Epithelial cell of proximal tubule (primary cell): ENCODE results near the gene FAF1. TPM values are rescaled to one million over a fixed set of nuclear protein-coding genes. Genes with fewer than 3 reads are reported as not detected.

Source experiments
- DNase-seq: peaks from one replicate; pipeline ENCODE4 v3.0.0-alpha.2; 2011; ENCODE audit warnings: low read depth
- H3K4me3 ChIP-seq: 2 replicates; pipeline ENCODE4 v1.5.1; 2011; ENCODE audit warnings: low read depth, mild to moderate bottlenecking, low read length
- total RNA-seq: library from RNA; depleted of rRNA; stranded (reverse); fragments of >200 nt; gene quantifications from 2 replicates; pipeline ENCODE4 v1.2.3, GENCODE V29; 2015
- TF ChIP-seq, protein P1 (sequence below): conservative IDR thresholded peaks from 2 replicates; pipeline ENCODE4 v1.5.1; 2012; ENCODE audit warnings: low read depth, mild to moderate bottlenecking, low read length

The FAF1 gene
- total RNA-seq, 1 donor from 2014 or later = 54.1 TPM

DNA sequence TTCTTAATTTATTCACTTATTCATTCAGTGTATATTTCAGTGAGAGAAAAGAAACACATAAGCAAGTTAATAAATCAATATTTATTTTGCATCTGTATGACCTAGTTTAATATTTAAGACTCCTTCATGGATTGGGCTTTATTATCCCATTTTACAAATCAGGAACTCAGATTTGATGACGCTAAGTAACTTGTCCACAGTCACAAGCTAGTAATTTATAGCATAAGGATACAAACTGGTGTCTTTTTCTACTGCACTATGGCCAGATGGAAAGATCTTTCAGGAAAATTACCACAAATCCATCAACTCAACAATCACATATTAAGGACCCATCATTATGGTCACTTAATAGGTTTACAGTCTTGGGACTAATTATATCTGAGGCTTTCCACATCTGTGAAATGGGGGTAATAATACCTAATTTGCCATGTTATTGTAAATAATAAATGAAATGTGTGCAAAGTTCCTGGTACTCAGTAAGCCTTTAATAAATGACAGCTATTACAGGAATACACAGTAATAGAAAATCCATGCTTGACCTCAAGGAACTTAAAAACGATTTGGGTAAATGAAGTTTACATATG lies 23.2 kb upstream of the FAF1 start:
- DNase-seq = no peak
- no peak overlapping the region for H3K4me3 ChIP-seq
- TF ChIP-seq, protein P1, sequence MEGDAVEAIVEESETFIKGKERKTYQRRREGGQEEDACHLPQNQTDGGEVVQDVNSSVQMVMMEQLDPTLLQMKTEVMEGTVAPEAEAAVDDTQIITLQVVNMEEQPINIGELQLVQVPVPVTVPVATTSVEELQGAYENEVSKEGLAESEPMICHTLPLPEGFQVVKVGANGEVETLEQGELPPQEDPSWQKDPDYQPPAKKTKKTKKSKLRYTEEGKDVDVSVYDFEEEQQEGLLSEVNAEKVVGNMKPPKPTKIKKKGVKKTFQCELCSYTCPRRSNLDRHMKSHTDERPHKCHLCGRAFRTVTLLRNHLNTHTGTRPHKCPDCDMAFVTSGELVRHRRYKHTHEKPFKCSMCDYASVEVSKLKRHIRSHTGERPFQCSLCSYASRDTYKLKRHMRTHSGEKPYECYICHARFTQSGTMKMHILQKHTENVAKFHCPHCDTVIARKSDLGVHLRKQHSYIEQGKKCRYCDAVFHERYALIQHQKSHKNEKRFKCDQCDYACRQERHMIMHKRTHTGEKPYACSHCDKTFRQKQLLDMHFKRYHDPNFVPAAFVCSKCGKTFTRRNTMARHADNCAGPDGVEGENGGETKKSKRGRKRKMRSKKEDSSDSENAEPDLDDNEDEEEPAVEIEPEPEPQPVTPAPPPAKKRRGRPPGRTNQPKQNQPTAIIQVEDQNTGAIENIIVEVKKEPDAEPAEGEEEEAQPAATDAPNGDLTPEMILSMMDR = no peak

DNA sequence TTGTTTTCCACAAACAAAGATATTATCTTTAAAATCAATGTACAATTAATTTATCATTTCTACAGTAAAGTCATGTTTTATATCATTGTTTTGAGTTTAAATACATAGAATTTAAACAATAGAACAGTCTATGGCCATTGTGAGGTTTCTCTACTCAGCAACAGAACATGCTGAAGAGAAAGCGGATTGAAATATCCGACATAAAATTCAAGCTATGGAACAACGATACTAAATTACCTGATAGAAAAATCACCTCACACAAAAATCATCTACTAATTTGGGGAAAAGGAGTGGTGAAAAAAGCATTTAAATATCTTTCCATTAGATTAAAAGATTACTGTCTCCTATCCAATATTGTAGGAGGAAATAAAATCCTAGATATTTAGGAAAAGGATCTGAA lies 22.5 kb upstream of the FAF1 start:
- TF ChIP-seq, protein P1 = no peak
- H3K4me3 ChIP-seq = no peak overlapping the region
- no peak for DNase-seq

DNA sequence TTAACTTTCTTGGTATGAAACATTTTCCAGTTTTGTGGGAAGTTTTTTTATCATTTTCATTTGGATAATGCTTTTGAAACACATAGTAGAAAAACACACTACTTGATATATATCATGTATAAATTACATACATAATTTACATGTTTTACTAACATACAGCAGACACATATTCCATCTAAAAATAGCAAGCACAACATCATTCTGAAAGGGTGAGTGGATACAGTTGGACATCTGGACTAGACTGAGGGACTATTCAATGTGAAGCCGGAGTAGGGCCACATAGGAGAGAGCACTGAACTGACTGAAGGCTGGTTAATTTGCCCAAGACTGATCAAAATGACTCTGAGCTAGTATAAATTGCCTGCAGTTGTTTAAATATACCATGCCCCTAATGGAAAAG lies 21.7 kb upstream of the FAF1 start:
- DNase-seq = no peak
- TF ChIP-seq, protein P1 = no peak
- peak overlapping the region; percentile 3 for H3K4me3 ChIP-seq

DNA sequence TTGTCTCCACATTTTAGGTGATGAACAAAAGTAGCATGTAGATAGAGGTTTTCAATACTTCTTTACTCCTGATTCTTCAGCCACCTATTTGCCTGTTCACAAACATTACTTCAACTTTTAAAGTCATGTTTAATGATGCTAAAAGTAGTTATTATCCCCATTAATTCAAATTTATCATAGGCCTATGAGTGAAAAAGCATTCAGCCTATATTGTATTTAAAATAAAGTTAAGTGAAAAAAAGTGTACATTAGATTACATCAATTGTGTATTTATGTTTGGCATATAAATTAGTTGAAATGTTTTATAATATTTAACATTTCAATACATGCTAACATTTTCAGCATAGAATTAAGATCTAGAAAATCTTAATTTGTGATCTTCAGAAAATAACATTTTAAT lies 20.4 kb upstream of the FAF1 start:
- DNase-seq = no peak
- no peak overlapping the region for H3K4me3 ChIP-seq
- TF ChIP-seq, protein P1 = no peak

DNA sequence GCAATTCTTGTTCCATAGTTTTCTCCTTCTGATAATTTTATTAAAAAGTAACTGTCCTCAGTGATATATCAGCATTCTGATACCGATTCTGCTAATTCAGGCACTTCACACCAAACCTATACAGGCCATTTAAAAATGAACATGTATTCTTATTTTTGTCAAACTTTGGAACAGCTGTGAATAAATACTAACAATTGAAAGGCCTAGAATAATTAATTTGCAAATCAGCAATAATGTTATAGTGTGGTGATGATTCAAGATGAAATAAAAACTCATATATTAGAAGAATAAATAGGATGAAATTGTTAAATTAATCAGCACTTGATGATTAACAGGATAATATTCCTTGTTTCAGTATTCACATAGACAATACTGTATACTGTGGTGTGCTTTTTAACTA lies 19.9 kb upstream of the FAF1 start:
- H3K4me3 ChIP-seq = peak overlapping the region; percentile 72
- TF ChIP-seq, protein P1 = no peak
- no peak for DNase-seq

DNA sequence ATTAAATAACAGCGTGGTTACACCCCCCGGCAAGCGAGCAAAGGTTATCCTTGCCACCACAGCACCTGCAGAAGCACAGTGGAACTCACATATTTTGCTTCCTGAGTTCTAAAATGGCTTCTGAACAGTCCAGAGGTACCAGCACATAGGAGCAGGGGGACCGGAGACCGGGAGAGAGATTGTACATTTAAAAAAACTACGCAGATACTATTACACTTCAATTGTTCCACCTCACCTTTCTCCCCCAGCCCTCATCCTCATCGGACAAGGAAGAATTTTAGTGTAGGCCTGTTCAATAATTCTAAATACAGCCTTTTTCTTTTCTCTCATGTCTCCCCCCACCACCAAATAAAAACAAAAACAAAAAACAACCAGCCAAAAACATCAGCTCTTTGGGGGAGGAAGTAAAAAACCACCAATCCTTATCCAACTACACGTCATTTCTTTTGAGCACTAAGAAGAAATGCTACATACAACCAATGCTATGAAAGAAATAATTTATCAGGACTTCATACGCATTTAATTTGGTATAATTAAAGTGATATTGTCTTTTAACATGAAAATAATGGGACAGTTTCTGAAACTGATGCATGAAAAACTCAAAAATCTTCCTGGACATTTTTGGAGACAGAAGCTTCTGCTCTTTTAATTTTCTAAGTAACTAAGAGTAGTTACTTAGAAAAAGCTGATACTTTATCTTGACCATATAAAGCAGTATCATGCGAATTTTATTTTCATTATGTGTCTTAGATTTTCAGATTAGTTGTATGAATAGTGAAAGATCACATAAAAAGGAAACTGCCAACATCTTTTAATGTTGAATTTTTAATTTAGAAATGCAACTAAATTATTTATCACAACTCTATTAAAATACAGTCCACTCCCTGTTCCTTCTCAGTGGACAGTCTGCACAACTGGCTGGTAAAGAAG lies 19.1 kb upstream of the FAF1 start:
- peak overlapping the region; percentile 72 for H3K4me3 ChIP-seq
- DNase-seq = no peak
- TF ChIP-seq, protein P1 = no peak
